PC-3 (cell line): ENCODE data around the gene GLB1L2. TPM values are rescaled to one million over a fixed set of nuclear protein-coding genes. Genes with fewer than 3 reads are reported as not detected.

Experiments
- ATAC-seq: fragments of 200-7000 bp; cut with Tn5 transposase; 2 replicates; pipeline ENCODE4 v1.9.1; 2020; ENCODE audit warnings: mild to moderate bottlenecking, moderate library complexity
- BruUV-seq: library from RNA; stranded (reverse); fragments of 400-500 nt; replicated peaks from 2 replicates; lab custom pipeline; 2021; lab: Mats Ljungman, UMichigan
- CTCF ChIA-PET: fragments of 300-600 bp; sonication (Branson Sonifier 250); formaldehyde crosslinking; loops from one replicate; lab custom pipeline; 2022; ENCODE audit warnings: antibody characterized with exemption; lab: Charles Lee
- POLR2A ChIA-PET: fragments of 300-600 bp; sonication (Branson Sonifier 250); formaldehyde crosslinking; loops from one replicate; lab custom pipeline; 2022; ENCODE audit warnings: antibody characterized with exemption; ENCODE audit not compliant: unreplicated experiment; lab: Charles Lee
- DNase-seq: peaks from one replicate; pipeline ENCODE4 v3.0.0-alpha.2; 2015
- H2AFZ ChIP-seq: fragments of 300-600 bp; sonication (generic); 2 replicates; pipeline ENCODE4 v1.6.0; 2016; ENCODE audit warnings: antibody characterized with exemption, low read length
- H3F3A ChIP-seq: fragments of 300-600 bp; sonication (generic); one replicate; pipeline ENCODE4 v1.6.0; 2017; ENCODE audit warnings: antibody characterized with exemption, low read length, control low read depth, mild to moderate bottlenecking; ENCODE audit not compliant: unreplicated experiment
- H3K27ac ChIP-seq: fragments of 300-600 bp; sonication (generic); 2 replicates; pipeline ENCODE4 v1.5.1; 2016; ENCODE audit warnings: mild to moderate bottlenecking, low read length
- H3K27me3 ChIP-seq: fragments of 300-600 bp; sonication (generic); 2 replicates; pipeline ENCODE4 v1.6.1; 2016; ENCODE audit warnings: low read length, mixed read lengths
- H3K36me3 ChIP-seq: fragments of 300-600 bp; sonication (generic); 2 replicates; pipeline ENCODE4 v1.6.1; 2016; ENCODE audit warnings: low read depth, mixed run types, low read length, mixed read lengths
- H3K4me1 ChIP-seq: fragments of 300-600 bp; sonication (generic); 2 replicates; pipeline ENCODE4 v1.5.1; 2016; ENCODE audit warnings: low read length; ENCODE audit not compliant: insufficient read depth
- H3K4me2 ChIP-seq: fragments of 300-600 bp; sonication (generic); 2 replicates; pipeline ENCODE4 v1.6.0; 2016; ENCODE audit warnings: low read length
- H3K4me3 ChIP-seq: fragments of 300-600 bp; sonication (generic); 2 replicates; pipeline ENCODE4 v1.5.1; 2016; ENCODE audit warnings: mild to moderate bottlenecking, low read length, mixed read lengths
- H3K79me2 ChIP-seq: fragments of 300-600 bp; sonication (generic); 2 replicates; pipeline ENCODE4 v1.6.1; 2017; ENCODE audit warnings: low read length, mixed read lengths
- H3K9ac ChIP-seq: fragments of 300-600 bp; sonication (generic); 2 replicates; pipeline ENCODE4 v1.6.0; 2016; ENCODE audit warnings: mild to moderate bottlenecking, low read length
- H3K9me2 ChIP-seq: fragments of 300-600 bp; sonication (generic); replicated peaks from 2 replicates; pipeline ENCODE4 v1.6.1; 2016; ENCODE audit warnings: mixed run types, low read length, mixed read lengths
- H3K9me3 ChIP-seq: fragments of 300-600 bp; sonication (generic); 2 replicates; pipeline ENCODE4 v1.6.1; 2016; ENCODE audit warnings: low read length, mixed read lengths
- H4K20me1 ChIP-seq: fragments of 300-600 bp; sonication (generic); 2 replicates; pipeline ENCODE4 v1.6.1; 2016; ENCODE audit warnings: low read length, mixed read lengths
- CTCF ChIP-seq: fragments of 300-600 bp; sonication (generic); conservative IDR thresholded peaks from 2 replicates; pipeline ENCODE4 v1.5.1; 2017; ENCODE audit warnings: antibody characterized with exemption, low read depth, mild to moderate bottlenecking, low read length
- EZH2 ChIP-seq: fragments of 300-600 bp; sonication (generic); IDR thresholded peaks from one replicate; pipeline ENCODE4 v1.6.1; 2017; ENCODE audit warnings: antibody characterized with exemption, mild to moderate bottlenecking, low read length; ENCODE audit not compliant: unreplicated experiment
- EZH2phosphoT487 ChIP-seq: fragments of 300-600 bp; sonication (generic); IDR thresholded peaks from 2 replicates; pipeline ENCODE4 v1.6.1; 2018; ENCODE audit warnings: mild to moderate bottlenecking, antibody characterized with exemption, low read length, borderline replicate concordance
- intact Hi-C: fragments of 100-400 bp; cut with micrococcal nuclease; formaldehyde crosslinking; loops from 2 replicates; pipeline ENCODE4 v1.9.0; 2023
- total RNA-seq: library from RNA; depleted of rRNA; stranded (reverse); fragments of >200 nt; gene quantifications from 2 replicates; pipeline ENCODE4 v1.2.3, GENCODE V29; 2014

The GLB1L2 gene
- total RNA-seq, 1 experiment from 2014 or later = 0.62 TPM

- no peak overlapping the region for H2AFZ ChIP-seq
- intact Hi-C loops = no loop called here
- BruUV-seq = no TSS peak
- H3K4me2 ChIP-seq = no peak overlapping the region
- TF ChIP-seq CTCF = no peak
- no peaks in the 10 kb centered on the region for H3F3A ChIP-seq
- ChIA-PET CTCF (no interaction called here), POLR2A (no interaction called here)
- no peaks in the 10 kb centered on the region for H3K36me3 ChIP-seq
- no peaks in the 10 kb centered on the region for H3K9me2 ChIP-seq
- ATAC-seq = no peak
- no peak for DNase-seq
- no peaks in the 10 kb centered on the region for H3K4me1 ChIP-seq
- no peak overlapping the region for H3K9ac ChIP-seq
- no peak overlapping the region for H3K27ac ChIP-seq
- no peaks in the 10 kb centered on the region for H3K9me3 ChIP-seq
- H3K4me3 ChIP-seq = no peak overlapping the region
- no peaks in the 10 kb centered on the region for H4K20me1 ChIP-seq
- no peaks in the 10 kb centered on the region for H3K79me2 ChIP-seq
- H3K27me3 ChIP-seq = peaks cover 62% of the 10 kb centered on the region
These were observed 3.4 kb upstream of the GLB1L2 start for GRCh38 chr11:134328433-134328832.

GRCh38 chr11:134330611-134331353, 1.0 kb upstream of the GLB1L2 start:
- peak overlapping the region; percentile 32; the same call in 1 of the 2 replicates for H3K4me2 ChIP-seq
- ChIA-PET CTCF (no interaction called here), POLR2A (no interaction called here)
- BruUV-seq = no TSS peak
- no peak overlapping the region for H3K4me3 ChIP-seq
- H3F3A ChIP-seq = no peaks in the 10 kb centered on the region
- H3K4me1 ChIP-seq = no peaks in the 10 kb centered on the region
- H3K36me3 ChIP-seq = no peaks in the 10 kb centered on the region
- DNase-seq = no peak
- H3K9me3 ChIP-seq = no peaks in the 10 kb centered on the region
- no peaks in the 10 kb centered on the region for H4K20me1 ChIP-seq
- no peak overlapping the region for H2AFZ ChIP-seq
- no peak overlapping the region for H3K9ac ChIP-seq
- ATAC-seq = no peak
- H3K27me3 ChIP-seq = peaks cover 47% of the 10 kb centered on the region
- intact Hi-C loops = no loop called here
- H3K9me2 ChIP-seq = no peaks in the 10 kb centered on the region
- no peak for TF ChIP-seq EZH2phosphoT487
- no peak for TF ChIP-seq CTCF
- no peak for TF ChIP-seq EZH2
- no peak overlapping the region for H3K27ac ChIP-seq
- no peaks in the 10 kb centered on the region for H3K79me2 ChIP-seq

GRCh38 chr11:134332189-134332631, 422 bp downstream of the GLB1L2 start:
- CTCF ChIA-PET = no interaction called here
- H3K27ac ChIP-seq = no peak overlapping the region

More at GRCh38 chr11:134332189-134332631, 422 bp downstream of the GLB1L2 start:
- no peak for DNase-seq
- H2AFZ ChIP-seq = peak overlapping the region; percentile 15; the same call in 1 of the 2 replicates
- no TSS peak for BruUV-seq
- H3K4me1 ChIP-seq = no peaks in the 10 kb centered on the region
- H3K9me3 ChIP-seq = no peaks in the 10 kb centered on the region
- ATAC-seq = no peak; the same call in 1 of the 2 replicates
- no peaks in the 10 kb centered on the region for H3K36me3 ChIP-seq
- no peaks in the 10 kb centered on the region for H3F3A ChIP-seq
- TF ChIP-seq CTCF (no peak), EZH2 (no peak), EZH2phosphoT487 (no peak)
- H3K27me3 ChIP-seq = peaks cover 38% of the 10 kb centered on the region
- no peak overlapping the region for H3K9ac ChIP-seq
- no peaks in the 10 kb centered on the region for H4K20me1 ChIP-seq
- peak overlapping the region; percentile 35; the same call in 1 of the 2 replicates for H3K4me3 ChIP-seq
- POLR2A ChIA-PET = no interaction called here
- peak overlapping the region; percentile 45 for H3K4me2 ChIP-seq
- intact Hi-C loops = no loop called here
- no peaks in the 10 kb centered on the region for H3K79me2 ChIP-seq
- no peaks in the 10 kb centered on the region for H3K9me2 ChIP-seq
